Glutamatergic neuron (in vitro differentiated cells): ENCODE measurements around the gene CSNK1G3. TPM values are rescaled to one million over a fixed set of nuclear protein-coding genes. Genes with fewer than 3 reads are reported as not detected.
A peak's percentile ranks its signal among the peaks of the same experiment; 100 is the strongest.
"Not testable (repeated sequence)": the region's sequence is repeated elsewhere in the genome, so short reads cannot be mapped to it uniquely, and the experiment has no call there.

Experiments
- DNase-seq: peaks from one replicate; pipeline ENCODE4 v3.0.0; 2022
- H3K27ac Mint-ChIP-seq: one replicate; pipeline ENCODE4 v1.8.0; 2020; ENCODE audit warnings: mild to moderate bottlenecking, mixed read lengths, inconsistent platforms; ENCODE audit not compliant: unreplicated experiment
- H3K27me3 Mint-ChIP-seq: one replicate; pipeline ENCODE4 v1.8.0; 2020; ENCODE audit warnings: mild to moderate bottlenecking, moderate library complexity, mixed read lengths, inconsistent platforms; ENCODE audit not compliant: unreplicated experiment
- H3K36me3 Mint-ChIP-seq: one replicate; pipeline ENCODE4 v1.8.0; 2020; ENCODE audit warnings: mild to moderate bottlenecking, mixed read lengths, inconsistent platforms; ENCODE audit not compliant: unreplicated experiment
- H3K4me1 Mint-ChIP-seq: one replicate; pipeline ENCODE4 v1.8.0; 2020; ENCODE audit warnings: mild to moderate bottlenecking, low read depth, mixed read lengths, inconsistent platforms; ENCODE audit not compliant: unreplicated experiment
- H3K4me3 Mint-ChIP-seq: one replicate; pipeline ENCODE4 v1.8.0; 2020; ENCODE audit warnings: mild to moderate bottlenecking, mixed read lengths, inconsistent platforms; ENCODE audit not compliant: unreplicated experiment
- H3K9me3 Mint-ChIP-seq: one replicate; pipeline ENCODE4 v1.8.0; 2020; ENCODE audit warnings: mild to moderate bottlenecking, moderate library complexity, mixed read lengths, inconsistent platforms; ENCODE audit not compliant: unreplicated experiment
- long read RNA-seq: library from polyadenylated mRNA; unstranded; transcript quantifications from one replicate; pipeline ENCODE4 v2.0.0, GENCODE V29; 2020; ENCODE audit not compliant: unreplicated experiment
- total RNA-seq: library from RNA; stranded (reverse); fragmentation: NEBNext Ultra II Directional; extraction: Animal tissue kit (Norgen Biotek cat#: 25700); gene quantifications from one replicate; pipeline ENCODE4 v1.2.1, GENCODE V29; 2021; ENCODE audit not compliant: unreplicated experiment
- TF ChIP-seq, protein P1 (sequence below): fragments of 200-600 bp; sonication (generic); IDR thresholded peaks from one replicate; pipeline ENCODE4 v1.5.0; 2021; ENCODE audit not compliant: partially characterized antibody, unreplicated experiment

CSNK1G3 gene
- 40.2 TPM for total RNA-seq
- long read RNA-seq, full-length matches to known transcripts = 3 of 6 reads
- long read RNA-seq, partial matches to known transcripts = 0 of 6 reads
- long read RNA-seq, other reads (novel, unspliced or antisense) = 3 of 6 reads

GRCh38 chr5:123511648-123512605 lies at the start of gene CSNK1G3:
TSS of gene CSNK1G3 (plus strand) at chr5:123512177. CDS start at chr5:123545664, 33,487 bp downstream.
- Mint-ChIP-seq H3K36me3 (no peaks in the 10 kb centered on the region), H3K4me1 (peaks cover 15% of the 10 kb centered on the region), H3K27ac (peak within 1 kb of the TSS; percentile 97), H3K9me3 (peaks cover 8% of the 10 kb centered on the region), H3K4me3 (peak within 1 kb of the TSS; percentile 99), H3K27me3 (peaks cover 4% of the 10 kb centered on the region)
- DNase-seq = peak; percentile 94
- TF ChIP-seq, protein P1, sequence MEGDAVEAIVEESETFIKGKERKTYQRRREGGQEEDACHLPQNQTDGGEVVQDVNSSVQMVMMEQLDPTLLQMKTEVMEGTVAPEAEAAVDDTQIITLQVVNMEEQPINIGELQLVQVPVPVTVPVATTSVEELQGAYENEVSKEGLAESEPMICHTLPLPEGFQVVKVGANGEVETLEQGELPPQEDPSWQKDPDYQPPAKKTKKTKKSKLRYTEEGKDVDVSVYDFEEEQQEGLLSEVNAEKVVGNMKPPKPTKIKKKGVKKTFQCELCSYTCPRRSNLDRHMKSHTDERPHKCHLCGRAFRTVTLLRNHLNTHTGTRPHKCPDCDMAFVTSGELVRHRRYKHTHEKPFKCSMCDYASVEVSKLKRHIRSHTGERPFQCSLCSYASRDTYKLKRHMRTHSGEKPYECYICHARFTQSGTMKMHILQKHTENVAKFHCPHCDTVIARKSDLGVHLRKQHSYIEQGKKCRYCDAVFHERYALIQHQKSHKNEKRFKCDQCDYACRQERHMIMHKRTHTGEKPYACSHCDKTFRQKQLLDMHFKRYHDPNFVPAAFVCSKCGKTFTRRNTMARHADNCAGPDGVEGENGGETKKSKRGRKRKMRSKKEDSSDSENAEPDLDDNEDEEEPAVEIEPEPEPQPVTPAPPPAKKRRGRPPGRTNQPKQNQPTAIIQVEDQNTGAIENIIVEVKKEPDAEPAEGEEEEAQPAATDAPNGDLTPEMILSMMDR = no peak

GRCh38 chr5:123466839-123467238 lies 45.1 kb upstream of the CSNK1G3 start:
- not testable (repeated sequence) for H3K36me3 Mint-ChIP-seq, H3K9me3 Mint-ChIP-seq, H3K27me3 Mint-ChIP-seq, H3K4me1 Mint-ChIP-seq, DNase-seq, H3K4me3 Mint-ChIP-seq, H3K27ac Mint-ChIP-seq

DNA sequence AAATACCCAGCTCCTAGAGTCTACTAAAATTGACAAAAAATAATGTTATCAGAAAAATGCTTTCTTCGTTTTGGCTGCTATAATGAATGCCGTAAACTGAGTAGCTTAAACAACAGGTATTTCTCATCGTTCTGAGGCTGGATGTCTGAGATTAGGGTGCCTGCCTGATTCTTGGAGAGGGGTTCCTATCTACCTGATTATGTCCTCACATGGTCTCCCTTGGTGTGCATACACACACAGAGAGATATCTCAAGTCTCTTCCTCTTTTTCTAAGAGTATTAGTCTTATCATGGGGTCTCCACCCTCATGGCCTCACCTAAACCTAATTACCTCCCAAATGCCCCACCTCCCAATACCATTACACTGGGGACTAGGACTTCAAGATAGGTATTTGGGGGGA lies 40.6 kb upstream of the CSNK1G3 start:
- DNase-seq = no peak
- TF ChIP-seq, protein P1 = no peak
- no peak overlapping the region for H3K4me3 Mint-ChIP-seq
- H3K4me1 Mint-ChIP-seq = peaks cover 3% of the 10 kb centered on the region
- H3K9me3 Mint-ChIP-seq = peaks cover 1% of the 10 kb centered on the region
- H3K36me3 Mint-ChIP-seq = peaks cover 5% of the 10 kb centered on the region
- H3K27ac Mint-ChIP-seq = no peak overlapping the region
- no peaks in the 10 kb centered on the region for H3K27me3 Mint-ChIP-seq

DNA sequence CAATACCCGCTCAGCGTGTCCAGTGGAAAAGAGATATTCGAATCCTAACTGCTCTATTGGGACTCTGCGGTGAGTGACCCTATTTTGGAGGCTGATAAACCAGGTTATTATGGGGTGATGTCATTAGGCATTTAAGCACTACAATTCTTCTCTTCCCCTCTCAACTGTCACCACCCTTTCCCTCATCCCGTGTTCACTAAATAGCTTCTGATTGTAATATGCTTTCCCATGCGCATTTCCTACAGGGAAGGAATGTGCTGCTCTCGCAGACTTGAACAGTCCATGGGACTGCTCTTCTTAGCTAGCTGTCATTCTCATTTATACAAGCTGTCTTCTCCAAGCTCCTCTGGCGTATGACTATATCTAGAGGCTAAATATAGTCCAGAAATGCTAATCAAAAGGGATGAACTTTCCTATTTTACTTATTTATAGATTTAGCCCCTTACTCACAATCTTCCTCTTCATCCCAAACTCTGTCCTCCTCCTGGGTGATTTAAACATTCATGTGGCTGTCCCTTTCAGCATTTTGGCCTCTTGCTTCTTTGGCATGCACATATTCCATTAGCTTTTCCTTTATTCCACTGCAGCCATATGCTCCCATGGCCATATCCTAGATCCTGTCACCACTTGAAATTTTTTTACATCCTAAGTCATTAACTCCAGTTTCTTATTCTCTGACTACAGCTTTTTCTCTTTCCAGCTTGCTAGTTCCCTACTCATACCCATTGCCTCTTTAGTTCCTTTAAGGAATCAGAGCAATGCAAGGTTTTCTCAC lies 39.6 kb upstream of the CSNK1G3 start:
- H3K27me3 Mint-ChIP-seq = no peaks in the 10 kb centered on the region
- DNase-seq = no peak
- no peak overlapping the region for H3K27ac Mint-ChIP-seq
- no peak overlapping the region for H3K4me3 Mint-ChIP-seq
- TF ChIP-seq, protein P1 = no peak
- H3K9me3 Mint-ChIP-seq = peaks cover 1% of the 10 kb centered on the region
- peaks cover 3% of the 10 kb centered on the region for H3K4me1 Mint-ChIP-seq
- H3K36me3 Mint-ChIP-seq = peaks cover under 1% of the 10 kb centered on the region

DNA sequence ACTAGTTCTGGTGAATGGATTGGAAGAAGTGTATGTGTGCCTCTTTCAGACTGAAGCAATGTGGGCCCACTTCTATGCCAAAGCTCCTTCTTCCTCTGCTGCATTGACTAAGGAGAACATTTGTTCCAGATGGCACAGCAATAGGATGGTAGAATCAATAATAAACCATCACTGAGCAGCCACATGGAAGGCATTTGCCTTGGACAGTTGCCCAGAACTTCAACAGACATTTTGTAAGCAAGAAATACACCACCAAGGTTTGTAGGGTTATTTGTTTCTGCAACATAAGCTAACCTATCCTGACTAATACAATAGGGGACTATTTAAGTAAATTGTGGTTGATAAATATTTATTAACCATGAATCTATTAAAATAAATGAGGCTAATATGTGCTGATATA lies 37.7 kb upstream of the CSNK1G3 start:
- TF ChIP-seq, protein P1 = no peak
- no peaks in the 10 kb centered on the region for H3K36me3 Mint-ChIP-seq
- peaks cover 1% of the 10 kb centered on the region for H3K9me3 Mint-ChIP-seq
- DNase-seq = no peak
- peaks cover 3% of the 10 kb centered on the region for H3K4me1 Mint-ChIP-seq
- H3K4me3 Mint-ChIP-seq = no peak overlapping the region
- H3K27me3 Mint-ChIP-seq = no peaks in the 10 kb centered on the region
- H3K27ac Mint-ChIP-seq = no peak overlapping the region
